Measurements from ENCODE around the gene SMTNL1.

Gene SMTNL1

GRCh38 chr11:57536947-57537619, at the start of gene SMTNL1:
SMTNL1 (plus strand) TSS chr11:57537595; CDS start chr11:57542643, 5,048 bp downstream.
- no peak for DNase-seq

- no peak for DNase-seq
Observed at GRCh38 chr11:57487920-57488659, 49.3 kb upstream of the SMTNL1 start.

- no peak for DNase-seq
Observed at GRCh38 chr11:57490456-57491248, 46.7 kb upstream of the SMTNL1 start.

GRCh38 chr11:57491371-57492061, 45.9 kb upstream of the SMTNL1 start:
- peak; percentile 58 for DNase-seq

GRCh38 chr11:57493507-57494503, 43.6 kb upstream of the SMTNL1 start:
- peak; percentile 79 for DNase-seq

GRCh38 chr11:57496109-57496820, 41.1 kb upstream of the SMTNL1 start:
- no peak for DNase-seq

- no peak for DNase-seq
Observed at GRCh38 chr11:57497303-57498247, 39.8 kb upstream of the SMTNL1 start.

GRCh38 chr11:57498540-57498939, 38.9 kb upstream of the SMTNL1 start:
- DNase-seq = no peak

GRCh38 chr11:57499413-57499982, 37.9 kb upstream of the SMTNL1 start:
- no peak for DNase-seq

GRCh38 chr11:57499983-57500461, 37.4 kb upstream of the SMTNL1 start:
- DNase-seq = no peak

- DNase-seq = no peak
Observed at GRCh38 chr11:57500515-57500914, 36.9 kb upstream of the SMTNL1 start.

- no peak for DNase-seq
Observed at GRCh38 chr11:57500926-57501325, 36.5 kb upstream of the SMTNL1 start.

GRCh38 chr11:57501953-57502352, 35.4 kb upstream of the SMTNL1 start:
- no peak for DNase-seq

- no peak for DNase-seq
Observed at GRCh38 chr11:57502376-57502775, 35.0 kb upstream of the SMTNL1 start.

GRCh38 chr11:57502870-57503269, 34.5 kb upstream of the SMTNL1 start:
- no peak for DNase-seq

- DNase-seq = no peak
Observed at GRCh38 chr11:57504511-57504910, 32.9 kb upstream of the SMTNL1 start.

GRCh38 chr11:57506522-57506921, 30.9 kb upstream of the SMTNL1 start:
- DNase-seq = no peak

GRCh38 chr11:57508341-57509170, 28.8 kb upstream of the SMTNL1 start:
- DNase-seq = no peak

Data from OCI-M1 (cell line).